ENCODE results near the gene BOC.

Gene BOC

GRCh38 chr3:113231827-113232253, 20.5 kb downstream of the BOC start:
- TF ChIP-seq CTCF (IDR thresholded peaks at IDR 0.05; ENCODE audit: insufficient read depth, low read depth, low read length, missing control alignments), result no peak
- H3K4me3 ChIP-seq (ENCODE audit: low read length), result no peak overlapping the region
- DNase-seq (ENCODE audit: low read depth), result peak; percentile 91

DNA sequence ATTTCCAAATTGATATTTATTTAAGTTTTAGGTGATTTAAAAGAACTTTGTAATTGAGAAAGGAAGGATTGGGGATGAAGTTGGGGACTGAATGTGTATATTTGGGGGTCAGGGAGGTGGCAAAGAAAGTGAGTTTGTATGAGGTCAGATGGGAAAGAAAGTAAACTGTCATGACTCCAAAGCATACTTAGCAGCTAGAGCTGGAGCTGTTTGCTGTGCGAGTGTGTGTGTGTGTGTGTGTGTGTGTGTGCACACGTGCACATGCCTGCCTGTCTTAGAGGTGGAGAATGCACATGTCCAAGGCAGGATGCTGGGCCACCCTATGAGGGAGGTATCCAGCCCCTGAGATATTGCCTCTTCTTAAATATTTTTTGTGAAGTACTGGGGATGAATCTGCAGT, 21.0 kb downstream of the BOC start:
- DNase-seq (ENCODE audit: low read depth), result peak; percentile 27
- TF ChIP-seq CTCF (IDR thresholded peaks at IDR 0.05; ENCODE audit: insufficient read depth, low read depth, low read length, missing control alignments), result no peak
- H3K4me3 ChIP-seq (ENCODE audit: low read length), result no peak overlapping the region

DNA sequence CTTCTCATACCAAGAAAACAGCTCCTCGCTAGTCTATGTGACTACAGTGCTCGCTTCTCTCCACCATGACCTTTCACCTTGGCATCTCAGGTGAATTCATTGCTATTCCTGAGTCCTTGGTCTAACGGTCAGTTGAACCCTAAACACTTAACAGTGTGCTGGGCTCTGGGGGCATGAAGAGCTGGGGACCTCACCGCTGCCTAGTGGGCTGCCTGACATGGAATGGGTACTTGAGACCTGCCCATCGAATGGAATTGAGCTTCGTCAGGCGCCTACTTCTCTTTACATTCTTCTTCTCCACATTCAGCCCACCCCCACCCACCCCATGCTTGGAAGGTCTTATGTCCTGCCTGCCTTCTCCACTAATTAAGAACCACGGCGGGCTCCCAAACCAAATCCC, 22.1 kb downstream of the BOC start:
- TF ChIP-seq CTCF (IDR thresholded peaks at IDR 0.05; ENCODE audit: insufficient read depth, low read depth, low read length, missing control alignments), result no peak
- DNase-seq (ENCODE audit: low read depth), result no peak
- no peak overlapping the region for H3K4me3 ChIP-seq (ENCODE audit: low read length)

- H3K4me3 ChIP-seq (ENCODE audit: low read length), result no peak overlapping the region
- peak; percentile 52 for DNase-seq (ENCODE audit: low read depth)
- TF ChIP-seq CTCF (IDR thresholded peaks at IDR 0.05; ENCODE audit: insufficient read depth, low read depth, low read length, missing control alignments), result no peak
Observed at GRCh38 chr3:113234028-113234427, 22.7 kb downstream of the BOC start.

DNA sequence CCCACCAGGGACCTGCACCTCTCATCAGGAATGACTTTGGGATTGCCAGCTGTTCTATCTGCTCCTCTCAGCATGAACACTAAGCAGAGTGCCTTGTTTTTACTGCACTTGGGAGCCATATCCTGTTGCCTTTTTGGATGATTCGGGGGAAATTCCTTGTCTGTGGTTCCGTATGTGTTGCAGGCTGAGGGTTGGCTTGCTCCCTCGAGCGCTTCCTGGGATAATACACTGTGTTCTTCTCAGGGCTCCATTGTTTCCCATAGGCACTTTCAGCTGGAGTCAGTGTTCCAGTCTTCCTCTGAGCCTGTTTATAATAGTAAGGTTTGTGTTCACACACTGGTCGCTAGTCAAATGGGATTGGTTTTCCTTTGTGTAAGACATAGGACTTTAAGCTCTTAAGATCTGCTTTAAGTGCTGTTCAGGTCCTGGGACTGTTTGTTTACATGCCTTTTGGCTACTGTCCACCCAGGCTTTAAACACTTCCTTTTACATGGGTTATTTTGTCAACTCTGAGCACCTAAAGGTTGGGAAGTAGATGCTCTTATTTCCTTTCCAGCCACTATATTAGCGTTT, 23.4 kb downstream of the BOC start:
- DNase-seq (ENCODE audit: low read depth), result no peak
- TF ChIP-seq CTCF (IDR thresholded peaks at IDR 0.05; ENCODE audit: insufficient read depth, low read depth, low read length, missing control alignments), result no peak
- H3K4me3 ChIP-seq (ENCODE audit: low read length), result no peak overlapping the region

DNA sequence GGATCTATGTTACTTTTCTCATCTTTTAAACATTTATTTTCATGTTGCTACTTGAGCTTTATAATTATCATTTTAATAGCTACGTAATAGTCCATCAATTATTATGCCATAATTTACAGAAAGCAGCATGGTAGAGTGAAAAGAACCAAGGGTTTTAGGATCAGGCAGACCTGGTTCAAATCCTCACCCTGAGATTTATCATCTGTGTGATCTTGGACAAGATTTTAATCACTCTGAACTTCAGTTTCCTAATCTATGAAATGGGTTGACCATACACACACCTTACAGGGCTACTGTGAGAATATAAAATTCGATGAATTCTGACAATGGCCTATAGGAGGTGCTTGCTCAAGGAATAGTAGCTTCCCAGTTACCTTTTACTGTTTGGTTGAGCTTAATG, 27.1 kb downstream of the BOC start:
- H3K4me3 ChIP-seq (ENCODE audit: low read length), result no peak overlapping the region

More for the DNA sequence above, 27.1 kb downstream of the BOC start:
- no peak for DNase-seq (ENCODE audit: low read depth)
- TF ChIP-seq CTCF (IDR thresholded peaks at IDR 0.05; ENCODE audit: insufficient read depth, low read depth, low read length, missing control alignments), result no peak
